Ureter (tissue), 1 donor: ENCODE measurements around the gene SLC22A4. TPM values are rescaled to one million over a fixed set of nuclear protein-coding genes. Genes with fewer than 3 reads are reported as not detected.
A peak's percentile ranks its signal among the peaks of the same experiment; 100 is the strongest.

Source experiments
- DNase-seq: peaks from one replicate; pipeline ENCODE4 v3.0.0-alpha.2; 2020; ENCODE audit warnings: low spot score
- total RNA-seq: library from RNA; stranded (reverse); gene quantifications from one replicate; pipeline ENCODE4 v1.2.4, GENCODE V29; 2023
- donor health status: DM: yes; HTN: yes; CAD: no.

The SLC22A4 gene
- total RNA-seq, 1 donor from 2014 or later = 3.1 TPM

DNA sequence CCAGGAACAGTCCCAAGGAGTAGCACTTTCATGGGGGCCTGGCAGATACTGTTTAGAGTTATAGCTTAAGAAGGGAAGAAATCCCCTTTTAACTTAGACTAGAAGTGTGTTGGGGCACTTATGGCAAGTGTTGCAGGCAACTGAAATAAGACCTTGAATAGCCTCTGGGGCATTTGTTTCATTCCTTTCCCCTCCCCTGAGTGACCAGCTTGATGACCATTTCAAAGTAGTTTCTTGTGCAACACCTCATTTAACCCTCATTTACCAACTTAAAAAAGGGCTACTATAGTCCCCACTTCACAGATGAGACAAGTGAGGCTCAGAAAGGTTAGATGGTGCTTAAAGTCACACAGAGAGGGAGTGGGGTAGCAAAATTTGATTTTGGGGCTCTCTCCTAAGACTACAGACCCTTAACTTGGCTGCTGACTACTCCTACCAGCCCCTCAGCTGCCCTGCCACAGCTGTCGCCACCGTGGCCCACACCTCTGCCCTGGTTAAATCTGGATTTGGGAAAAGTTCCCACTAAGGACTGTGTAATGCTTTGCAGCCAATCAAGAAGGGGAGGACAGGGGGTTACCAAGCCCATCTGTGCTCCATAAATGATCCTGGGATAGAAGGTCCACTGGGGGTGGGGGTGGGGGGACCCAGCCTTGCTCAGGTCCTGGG lies 31.2 kb upstream of the SLC22A4 start:
- DNase-seq = no peak

DNA sequence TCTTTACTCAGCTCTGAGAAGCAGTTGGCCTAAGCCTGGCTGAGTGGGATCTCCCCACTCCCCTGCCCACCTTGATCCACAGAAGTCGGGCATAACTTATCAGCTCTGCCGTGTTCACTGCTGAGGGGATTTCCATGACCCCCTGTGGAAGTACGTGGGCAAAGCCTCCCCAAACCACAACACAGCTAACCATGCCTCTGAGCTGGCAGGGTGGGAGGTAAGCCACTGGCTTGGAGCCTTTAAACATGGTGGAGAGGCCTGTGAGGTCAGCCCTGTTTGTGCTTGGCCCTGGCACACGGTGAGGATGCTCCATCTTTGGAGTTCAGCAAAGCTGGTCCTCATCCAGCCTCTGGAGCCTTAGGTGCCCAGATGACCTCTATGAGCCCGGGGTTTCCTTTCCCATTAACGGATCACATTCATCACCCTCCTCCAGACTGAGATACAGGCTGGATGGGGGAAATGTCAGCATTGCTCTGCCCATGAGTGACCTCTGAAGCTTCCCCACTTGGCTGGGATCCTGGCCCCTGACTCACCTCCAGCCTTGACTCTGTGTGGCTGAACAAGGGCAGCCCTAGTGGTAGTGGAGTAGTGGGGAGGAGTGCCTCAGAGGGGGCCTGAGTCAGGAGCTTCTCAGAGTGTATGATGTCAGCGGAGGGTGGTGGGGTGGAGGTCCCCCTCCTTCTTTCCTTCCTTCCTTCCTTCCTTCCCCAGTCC lies 30.5 kb upstream of the SLC22A4 start:
- peak; percentile 64 for DNase-seq

DNA sequence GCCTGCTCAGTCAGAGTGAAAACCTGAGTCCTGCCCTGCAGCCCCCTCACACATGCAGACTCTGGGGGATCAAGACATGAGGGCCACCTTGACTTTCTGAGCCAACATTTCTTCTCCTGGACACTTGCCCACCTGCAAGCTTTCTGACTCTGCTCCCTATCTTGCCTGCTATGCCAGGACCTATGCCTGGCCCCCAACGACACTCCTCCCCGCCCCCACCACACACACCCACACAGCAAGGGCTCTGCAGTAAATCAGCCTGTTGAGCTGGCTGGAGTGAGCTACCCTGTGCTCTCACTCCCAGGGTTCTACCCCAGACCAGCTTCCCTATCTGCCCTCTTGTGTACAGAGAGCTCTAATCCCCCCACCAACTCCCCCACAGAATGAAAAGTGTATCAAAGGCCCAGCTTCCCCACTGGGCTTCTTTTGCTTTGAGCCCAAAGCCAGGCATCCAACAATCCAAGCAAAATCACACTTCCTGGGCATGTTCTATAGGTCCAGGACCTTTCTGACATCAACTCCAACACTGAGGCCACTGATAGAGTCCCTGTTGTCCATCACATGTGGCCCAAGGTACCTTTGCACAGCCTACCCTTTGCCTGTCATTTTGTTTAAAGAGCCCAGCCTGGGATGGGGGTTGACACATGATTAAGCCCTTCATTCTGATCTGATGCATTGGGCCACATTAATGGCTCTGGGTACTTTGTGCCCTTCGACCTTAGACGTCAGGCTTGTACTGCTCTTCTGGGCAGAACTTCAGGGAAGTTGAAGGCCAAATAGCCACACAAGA lies 29.5 kb upstream of the SLC22A4 start:
- DNase-seq = peak; percentile 44

DNA sequence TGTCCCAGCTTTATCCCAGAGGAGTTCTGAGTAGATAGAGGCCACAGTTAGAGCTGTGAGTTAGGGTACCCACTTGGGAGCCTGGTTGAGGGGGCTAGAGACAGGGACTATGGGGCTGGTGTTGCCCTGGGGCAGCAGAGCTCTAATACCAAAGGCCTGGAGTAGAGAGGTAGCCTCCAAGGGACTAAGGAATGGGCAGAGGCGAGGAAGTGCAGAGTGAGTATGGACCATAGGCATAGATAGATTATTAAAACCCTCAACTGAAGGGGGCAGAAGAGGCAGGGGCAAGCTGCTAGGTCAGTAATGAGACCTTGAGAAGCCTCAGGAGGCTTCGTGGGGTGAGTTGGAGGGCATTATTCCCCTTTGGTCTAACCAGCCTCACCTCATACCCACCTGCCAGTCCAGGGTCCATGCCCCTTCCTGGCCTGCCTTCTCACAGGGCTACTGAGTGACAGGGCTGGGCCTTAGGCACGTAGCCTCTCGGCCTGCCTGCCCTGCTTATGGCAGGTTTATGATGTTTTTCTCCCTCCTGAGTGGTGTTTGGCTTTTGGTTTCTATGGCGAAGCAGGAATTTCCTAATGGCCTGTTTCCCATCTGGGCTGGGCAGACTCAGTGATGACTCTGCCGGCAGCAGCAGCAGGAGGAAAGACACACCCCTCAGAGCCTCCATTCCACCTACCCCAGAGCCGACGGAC lies 28.7 kb upstream of the SLC22A4 start:
- peak; percentile 83 for DNase-seq

DNA sequence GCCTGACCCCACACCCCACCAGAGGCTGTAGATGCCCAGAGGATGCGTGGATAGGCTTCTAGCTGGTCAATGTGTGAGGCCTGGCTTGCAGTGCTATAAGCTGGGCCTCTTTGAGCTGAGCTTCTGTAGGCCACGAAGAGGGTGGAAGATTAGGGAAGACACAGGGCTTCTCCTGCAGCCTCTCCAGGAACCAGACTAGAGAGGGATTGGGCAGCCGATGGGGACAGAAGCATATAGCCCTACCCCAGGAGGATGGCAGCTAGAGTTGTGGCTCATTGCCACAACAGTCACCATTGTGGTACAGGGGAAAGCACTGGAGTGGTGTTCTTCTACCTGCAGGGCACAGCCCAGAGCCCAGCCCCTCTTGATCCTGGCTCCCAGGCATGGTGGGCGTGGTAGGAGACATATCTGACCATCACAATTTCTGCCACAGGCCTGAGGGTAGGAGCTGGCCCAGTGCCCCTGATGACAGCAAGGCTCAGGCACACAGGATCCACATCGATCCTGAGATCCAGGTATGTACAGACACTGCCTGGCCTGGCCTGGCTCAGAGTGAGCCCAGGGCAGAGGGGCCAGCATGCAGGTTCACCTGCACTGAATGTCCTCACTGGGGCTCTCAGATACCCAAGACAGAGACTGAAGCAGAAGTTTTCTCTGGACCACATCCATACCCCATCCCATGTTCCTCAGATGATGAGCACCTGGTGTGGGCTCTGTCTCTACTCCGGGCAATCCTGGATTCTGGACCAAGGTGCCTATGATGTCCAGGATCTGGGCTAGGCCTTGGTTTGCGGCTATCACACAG lies 28.0 kb upstream of the SLC22A4 start:
- DNase-seq = peak; percentile 43

DNA sequence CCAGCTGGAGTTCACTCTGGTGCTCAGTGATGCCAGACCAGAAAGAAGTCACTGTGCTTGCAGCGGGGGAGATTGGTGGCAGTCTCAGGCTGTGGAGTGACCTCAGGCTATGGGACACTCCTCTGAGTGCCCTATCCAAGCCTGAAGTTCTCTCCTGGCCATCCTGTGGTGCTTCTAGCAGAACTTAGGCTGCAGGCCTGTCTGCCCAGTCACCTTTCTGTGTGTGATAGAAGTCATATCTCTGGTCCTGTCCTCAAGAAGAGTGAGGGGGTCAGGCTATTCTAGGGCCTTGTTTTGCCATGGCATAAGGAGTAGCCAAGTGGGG lies 27.4 kb upstream of the SLC22A4 start:
- peak; percentile 29 for DNase-seq

DNA sequence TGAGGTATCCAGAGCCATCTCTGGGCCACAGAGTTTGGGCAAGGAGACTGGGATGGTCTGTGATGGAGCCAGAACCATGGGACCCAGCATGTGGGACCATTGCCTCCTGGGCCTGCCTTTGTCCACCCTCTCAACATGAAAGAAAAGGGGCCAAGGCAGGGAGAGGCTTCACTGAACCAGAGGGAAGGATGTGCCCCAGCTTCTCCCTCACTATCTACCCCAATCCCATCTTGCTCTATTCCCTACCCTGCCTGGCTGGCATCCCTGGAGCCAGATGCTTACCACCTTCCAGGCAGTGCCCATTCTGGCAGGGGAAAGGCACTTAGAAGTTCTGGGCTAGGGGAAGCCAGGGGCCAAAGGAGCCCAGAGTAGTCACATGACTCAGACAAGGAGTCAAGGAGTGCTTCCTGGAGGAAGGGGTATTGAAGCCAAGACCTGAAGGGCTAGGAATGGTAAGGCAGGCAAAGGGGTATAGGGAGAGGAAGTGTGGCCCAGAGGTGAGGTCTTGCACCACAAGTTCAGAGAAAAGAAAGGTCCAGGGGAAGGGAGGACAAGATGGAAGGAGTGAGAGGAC lies 26.9 kb upstream of the SLC22A4 start:
- DNase-seq = peak; percentile 37

DNA sequence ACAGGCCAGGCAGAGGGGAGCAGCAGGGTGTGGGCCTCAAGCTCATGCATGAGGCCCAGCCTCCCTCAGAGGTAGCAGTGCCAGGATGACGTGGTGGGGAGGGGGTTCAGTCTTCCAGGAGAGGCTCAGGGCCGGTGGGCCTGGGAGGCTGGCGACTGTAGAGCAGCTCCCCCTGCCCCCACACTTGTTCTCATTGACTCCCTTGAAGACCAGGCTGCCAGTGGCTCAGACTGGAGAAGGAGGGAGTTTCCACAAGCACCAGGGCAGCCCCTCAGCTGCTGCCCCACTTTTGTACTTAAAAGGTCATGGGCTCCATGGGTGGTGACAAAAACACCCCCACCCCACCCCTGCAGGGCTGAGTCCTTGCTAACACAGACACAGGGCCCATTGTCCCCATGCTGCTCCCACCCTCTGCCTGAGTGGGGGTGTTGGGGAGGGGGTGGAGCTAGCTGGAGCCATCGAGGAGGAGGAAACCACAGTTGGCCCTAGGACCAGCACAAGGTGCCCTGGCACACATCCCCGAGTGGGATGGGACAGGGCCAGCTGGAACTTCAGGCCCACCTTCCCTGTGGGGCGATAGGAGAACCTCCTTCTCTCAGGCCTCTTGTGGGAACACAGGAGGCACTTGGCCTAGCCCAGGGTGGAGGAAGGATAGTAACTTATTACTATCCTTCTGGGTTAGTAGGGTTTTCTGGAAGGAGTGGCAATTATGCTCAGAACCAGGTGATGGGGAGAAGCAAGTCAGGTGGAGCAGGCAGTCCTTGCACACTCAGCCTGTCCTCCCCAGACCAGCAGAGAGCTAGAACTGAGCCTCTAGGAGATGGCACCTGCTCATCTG lies 26.0 kb upstream of the SLC22A4 start:
- peak; percentile 42 for DNase-seq

DNA sequence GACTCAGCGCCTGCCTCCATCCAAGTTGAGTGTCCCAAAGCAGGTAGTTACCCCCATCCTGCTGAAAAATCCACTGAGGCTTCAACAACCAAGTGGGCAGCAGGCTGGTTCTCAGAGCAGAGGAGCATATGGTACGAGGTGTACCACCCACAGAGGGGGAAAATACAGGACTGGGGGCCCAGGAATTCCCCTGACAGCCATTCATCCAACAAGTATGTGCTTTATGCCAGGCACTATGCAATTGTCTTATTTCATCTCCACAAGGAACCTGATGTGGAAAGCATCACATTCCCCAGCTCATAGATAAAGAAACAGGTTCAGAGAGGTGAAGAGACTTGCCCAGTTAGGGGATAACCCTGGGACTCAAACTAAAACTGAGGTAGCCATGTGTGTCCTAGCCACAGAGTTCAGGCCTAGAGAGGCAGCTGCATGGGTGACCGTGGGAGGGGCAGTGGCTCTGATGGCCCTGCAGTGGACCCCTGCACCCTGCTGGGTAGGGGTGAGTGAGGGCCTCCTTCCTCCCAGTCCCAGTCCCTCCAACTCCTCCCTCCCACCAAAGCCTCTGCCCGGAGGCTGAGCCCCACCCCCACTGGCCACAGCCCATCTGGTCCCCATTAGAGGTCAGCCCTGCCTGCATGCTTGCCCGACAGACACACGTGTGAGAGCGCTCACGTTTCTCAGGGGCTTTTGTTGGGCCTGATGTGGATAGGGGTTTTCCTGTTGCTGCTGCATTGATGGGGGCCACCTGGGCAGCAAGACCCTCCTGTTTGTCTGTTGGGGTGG lies 25.2 kb upstream of the SLC22A4 start:
- DNase-seq = peak; percentile 45

DNA sequence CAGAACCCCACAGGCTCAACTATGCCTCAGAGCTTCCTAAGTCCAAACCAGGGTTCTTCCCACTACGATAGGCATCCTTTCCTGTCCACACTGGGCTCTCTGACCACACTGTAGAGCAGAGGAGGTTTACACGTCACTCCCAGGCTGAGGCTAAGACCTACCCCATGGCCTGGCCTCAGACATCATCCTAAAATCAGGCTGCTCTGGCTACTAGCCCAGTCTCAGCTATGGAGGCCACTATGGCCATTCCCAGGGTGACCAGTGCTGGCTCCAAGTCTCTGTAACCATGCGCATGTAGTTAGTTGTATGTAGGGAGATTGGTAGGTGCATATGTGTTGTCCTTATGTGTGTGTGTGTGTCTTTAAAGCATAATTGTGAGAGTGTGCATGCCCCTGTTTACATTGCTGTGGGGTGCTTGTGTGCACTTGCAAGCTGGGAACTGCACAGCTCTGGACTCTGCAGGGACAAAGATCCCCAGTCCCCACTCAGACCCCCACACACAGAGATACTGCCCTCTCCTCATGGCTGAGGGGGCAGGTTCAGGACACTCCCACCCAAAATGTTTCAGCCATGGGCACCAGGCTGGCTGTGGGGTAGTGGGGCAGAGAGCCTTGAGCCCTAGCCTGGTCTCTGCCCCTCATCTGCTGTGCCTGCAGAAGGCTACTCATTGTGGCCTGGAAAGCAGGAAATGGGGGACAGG lies 24.4 kb upstream of the SLC22A4 start:
- peak; percentile 28 for DNase-seq

DNA sequence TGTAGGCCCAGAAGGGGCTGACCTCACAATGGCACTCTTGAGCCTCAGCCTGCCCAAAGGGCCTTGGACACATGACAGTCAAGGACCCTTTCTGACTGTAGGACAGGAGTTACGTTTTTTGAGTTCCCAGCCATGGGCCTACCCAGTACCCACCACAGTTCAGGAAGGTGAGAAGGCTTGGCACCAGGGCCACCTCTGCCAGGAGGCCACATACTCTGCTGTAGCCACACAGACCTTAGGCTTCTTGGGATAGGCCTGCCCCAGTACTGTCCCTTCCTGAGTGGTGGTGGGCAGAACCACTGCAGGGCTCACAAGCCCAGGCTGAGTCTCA lies 23.9 kb upstream of the SLC22A4 start:
- peak; percentile 26 for DNase-seq

DNA sequence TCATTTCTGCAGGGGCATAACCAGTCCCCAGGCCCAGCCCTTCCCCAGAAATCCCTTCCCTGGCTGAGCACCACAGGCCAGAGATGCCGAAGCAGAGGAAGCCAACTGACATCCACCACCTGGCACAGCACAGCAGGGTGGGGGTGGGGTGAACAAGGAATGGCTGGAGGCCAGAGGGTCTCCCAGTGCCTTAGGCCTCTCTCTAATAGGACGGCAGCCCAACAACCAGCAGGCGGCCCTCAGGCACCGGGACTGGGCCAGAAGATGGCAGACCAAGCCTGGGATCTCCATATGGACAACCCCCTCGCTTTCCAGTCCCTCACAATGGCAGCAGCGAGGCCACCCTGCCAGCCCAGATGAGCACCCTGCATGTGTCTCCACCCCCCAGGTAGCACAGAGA lies 23.5 kb upstream of the SLC22A4 start:
- DNase-seq = peak; percentile 35

DNA sequence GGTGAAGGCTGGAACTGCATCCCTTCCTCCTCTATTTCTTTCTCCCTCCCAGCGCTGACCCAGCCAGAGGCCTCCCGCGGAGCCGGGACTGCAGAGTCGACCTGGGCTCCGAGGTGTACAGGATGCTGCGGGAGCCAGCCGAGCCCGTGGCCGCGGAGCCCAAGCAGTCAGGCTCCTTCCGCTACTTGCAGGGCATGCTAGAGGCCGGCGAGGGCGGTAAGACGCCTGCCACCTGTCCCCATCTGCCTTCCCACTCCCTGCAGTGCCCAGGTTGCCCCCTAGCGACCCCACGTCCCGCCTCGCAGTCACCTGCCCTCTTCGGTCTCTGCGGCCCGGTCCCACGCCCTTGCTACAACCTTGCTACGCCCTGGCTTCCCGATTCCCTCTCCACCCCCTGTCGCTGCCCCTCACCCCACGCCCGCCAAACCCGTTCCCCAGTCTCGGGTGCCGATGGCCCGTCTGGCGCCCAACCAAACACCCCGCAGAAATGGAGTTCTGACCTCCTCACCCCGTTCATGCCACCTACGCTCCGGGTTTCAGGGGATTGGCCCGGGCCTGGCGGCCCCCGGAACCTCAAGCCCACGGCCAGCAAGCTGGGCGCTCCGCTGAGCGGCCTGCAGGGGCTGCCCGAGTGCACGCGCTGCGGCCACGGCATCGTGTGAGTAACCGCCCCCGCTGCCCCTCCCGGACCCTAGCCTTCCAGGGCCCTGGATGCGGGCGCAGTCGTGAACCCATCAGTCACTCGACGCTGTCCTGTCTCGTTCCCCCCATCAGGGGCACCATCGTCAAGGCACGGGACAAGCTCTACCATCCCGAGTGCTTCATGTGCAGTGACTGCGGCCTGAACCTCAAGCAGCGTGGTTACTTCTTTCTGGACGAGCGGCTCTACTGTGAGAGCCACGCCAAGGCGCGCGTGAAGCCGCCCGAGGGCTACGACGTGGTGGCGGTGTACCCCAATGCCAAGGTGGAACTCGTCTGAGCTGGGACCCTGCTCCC lies 22.6 kb upstream of the SLC22A4 start:
- peak; percentile 42 for DNase-seq

DNA sequence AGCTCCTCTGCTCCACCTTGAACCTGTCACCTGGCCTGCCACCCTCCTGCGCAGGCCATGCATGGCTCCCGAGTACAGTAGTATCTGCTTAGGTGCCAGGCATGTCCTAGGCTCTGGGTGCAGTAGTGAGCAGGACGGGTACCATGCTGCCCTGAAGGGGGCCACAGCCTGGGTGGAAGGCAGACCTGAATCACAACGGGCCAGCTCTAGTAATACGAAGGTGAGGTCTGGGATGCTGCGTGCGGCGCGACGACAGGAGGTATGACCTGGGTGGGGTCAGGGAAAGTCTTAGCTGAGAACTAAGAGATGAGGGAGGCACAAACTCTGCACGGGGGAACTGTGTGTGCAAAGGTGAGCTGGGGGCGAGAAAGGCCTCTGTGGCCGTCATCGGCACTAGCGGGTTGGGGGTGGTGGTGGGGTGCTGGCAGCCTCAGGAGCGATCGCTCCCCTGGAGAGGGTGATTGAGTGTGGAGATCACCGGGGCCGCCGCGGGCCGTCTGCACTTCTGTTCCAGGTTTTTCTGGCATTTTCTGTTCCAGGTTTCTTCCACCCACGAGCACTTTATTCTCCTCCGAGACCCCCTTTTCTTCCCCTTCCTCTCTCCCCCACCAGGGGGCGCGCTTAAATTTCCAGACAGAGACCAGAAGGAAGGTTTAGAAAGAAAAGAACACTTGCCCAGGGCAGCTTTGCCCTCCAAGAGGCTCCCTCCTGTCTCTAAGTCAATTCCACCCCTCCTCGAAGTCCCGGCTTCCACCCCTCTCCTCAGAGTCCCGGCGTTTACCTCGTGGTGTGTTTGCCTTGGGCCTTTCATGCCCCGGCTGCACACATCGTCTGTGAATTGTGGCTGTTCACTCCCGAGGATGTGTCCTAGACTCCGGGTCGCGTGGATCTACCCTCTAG lies 21.6 kb upstream of the SLC22A4 start:
- peak; percentile 67 for DNase-seq

DNA sequence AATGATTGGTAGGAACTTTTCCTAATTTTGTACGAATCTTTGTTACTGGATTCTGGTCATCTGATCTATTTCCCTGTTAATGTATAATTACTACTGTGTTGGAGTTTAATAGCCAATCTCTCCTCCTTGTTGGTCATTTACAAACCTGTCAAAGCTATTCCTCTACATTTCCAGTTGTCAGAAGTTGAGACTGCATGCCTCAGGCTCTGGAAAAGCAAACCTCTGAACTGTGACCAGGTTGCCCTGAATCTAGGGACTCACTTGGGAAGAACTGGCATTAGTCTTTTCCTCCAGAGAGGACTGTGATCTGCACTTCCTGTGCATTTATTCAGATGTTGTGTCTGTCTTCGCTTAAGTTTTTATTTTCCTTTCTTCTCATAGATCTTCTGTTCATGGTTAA lies 20.6 kb upstream of the SLC22A4 start:
- DNase-seq = no peak

DNA sequence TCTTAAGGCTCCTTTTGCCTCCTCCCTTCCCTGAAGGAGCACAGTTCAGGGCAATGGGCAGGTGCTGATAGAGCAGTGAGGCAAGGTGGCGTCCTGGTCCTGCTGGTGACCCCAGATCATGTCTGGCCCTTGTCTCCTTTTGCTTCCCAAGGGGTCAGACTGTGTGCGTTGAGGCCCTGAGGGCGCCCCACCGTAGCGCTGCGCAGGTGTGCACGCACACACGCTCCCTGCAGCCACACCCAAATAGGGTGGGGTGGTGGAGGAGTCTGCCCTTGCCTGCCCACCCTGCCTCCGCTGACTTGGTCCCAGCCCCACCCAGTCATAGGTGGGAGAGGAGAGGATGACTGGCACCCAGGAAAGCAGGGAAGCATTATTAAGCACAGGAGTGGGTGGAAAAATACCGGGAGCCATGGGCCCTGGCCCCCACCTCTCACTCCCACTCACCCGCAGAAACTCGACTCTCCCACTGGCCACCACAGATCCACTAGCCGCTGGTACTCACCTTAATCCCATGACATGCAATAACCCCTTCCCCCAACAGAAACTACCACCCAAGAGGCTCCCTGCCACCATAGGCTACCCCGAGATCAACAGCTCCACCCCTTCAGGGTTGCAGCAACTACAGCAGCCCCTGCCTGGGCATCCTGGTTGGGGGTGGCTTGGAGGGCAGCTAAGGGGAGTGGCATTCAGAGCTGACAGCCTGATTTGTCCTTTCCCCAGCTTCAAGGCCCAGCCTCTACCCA lies 20.0 kb upstream of the SLC22A4 start:
- DNase-seq = no peak
